HG02870 (cell line): ENCODE results near the gene PLCB4.

Experiments
- ATAC-seq: cut with Tn5 transposase; IDR thresholded peaks from one replicate; pipeline ENCODE4 v1.9.1; 2021; ENCODE audit warnings: mild to moderate bottlenecking, moderate library complexity; ENCODE audit not compliant: unreplicated experiment

PLCB4 gene

DNA sequence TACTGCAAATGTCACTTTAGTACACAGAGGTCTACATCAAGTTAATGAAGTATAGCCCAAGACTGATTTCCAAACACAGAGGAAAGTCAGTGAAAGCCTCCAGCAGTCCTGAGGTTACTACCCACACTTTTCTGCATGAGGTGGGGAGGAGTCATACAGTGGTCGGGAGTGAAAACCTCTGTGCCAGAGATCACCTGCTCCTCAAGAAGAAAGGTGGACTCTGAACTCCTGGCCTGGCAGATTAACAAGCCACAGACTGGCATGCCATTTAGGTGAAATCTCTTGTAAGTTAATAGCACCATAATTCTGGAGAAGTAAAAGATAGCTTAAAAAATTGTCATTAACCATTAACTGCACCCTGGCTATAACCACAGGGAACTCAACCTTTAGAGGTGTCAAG is 320.5 kb downstream of the PLCB4 start:
- no peak for ATAC-seq

DNA sequence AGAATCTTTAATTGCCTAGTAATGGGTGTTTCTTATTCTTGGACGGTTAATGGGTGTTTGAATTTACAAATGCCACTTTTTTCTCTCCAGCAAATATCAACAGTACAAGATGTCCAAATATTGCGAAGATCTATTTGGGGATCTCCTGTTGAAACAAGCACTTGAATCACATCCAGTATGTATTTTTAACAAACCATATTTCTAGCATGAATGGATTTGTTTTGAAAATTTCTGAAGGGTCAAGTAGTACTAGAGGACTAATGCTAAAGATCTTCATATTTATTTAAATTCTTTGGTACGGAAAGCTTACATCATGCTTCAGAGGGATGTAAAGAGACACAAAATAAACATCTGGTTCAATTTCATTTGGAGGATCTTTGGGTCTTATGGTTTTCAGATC is 321.6 kb downstream of the PLCB4 start:
- ATAC-seq, result no peak

DNA sequence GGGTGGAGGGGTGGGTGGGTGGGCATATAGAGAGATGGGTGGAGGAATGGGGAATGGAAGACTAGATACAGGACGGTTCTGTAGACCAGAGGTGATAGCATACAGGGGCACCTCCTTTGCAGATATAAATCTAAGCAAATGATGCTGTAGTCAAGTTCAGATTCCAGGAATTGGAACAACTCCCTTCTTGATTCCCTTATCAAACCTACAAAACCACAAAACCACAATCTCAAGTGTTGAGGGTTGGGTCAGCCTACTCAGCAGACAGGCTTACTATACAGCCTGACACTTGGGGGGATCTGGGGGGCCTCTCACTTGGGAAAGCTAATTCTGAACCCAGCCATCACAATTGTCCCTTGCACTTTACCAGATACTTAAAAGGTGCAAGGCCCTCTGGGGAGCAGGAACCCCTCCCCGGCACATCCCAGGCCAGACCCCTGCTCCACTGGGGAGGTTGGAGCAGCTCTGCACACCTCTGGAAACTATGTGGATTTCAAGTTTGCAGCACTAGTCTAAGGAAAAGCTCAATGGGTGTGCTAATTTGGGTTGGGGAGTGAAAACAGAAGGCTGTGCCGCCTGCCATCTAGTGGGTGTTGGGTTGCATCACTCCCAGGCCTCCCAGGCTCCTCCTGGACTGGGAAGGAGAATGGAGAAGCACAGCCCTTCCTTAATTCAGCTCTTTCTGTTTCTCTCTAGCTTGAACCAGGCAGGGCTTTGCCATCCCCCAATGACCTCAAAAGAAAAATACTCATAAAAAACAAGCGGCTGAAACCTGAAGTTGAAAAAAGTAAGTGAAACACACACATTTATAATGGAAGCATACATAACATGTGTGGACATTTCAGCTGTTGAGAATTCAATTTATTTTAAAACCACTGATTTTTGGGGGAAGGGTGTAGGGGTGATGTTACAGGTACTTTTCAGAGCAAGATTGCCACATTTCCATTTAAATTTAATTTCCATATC is 324.3 kb downstream of the PLCB4 start:
- peak; percentile 46 for ATAC-seq

DNA sequence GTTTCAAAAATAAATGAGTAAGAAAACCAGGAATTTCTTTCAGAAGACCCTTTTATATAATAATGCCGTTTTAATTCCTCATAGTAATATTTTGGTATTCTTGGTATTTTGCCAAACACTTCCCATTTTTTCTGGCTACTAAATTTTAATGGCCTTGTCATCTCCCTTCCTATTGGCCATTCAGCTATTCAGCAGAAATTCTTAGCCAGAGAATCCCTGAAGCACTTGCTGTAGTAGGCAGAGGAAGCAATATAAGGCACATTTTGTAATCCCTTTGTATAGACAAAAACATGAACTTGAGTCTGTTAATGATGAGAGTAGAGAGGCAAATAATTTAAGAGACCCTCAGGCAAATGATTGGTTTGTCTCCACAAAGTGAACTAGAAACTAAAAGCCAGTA is 327.1 kb downstream of the PLCB4 start:
- no peak for ATAC-seq

DNA sequence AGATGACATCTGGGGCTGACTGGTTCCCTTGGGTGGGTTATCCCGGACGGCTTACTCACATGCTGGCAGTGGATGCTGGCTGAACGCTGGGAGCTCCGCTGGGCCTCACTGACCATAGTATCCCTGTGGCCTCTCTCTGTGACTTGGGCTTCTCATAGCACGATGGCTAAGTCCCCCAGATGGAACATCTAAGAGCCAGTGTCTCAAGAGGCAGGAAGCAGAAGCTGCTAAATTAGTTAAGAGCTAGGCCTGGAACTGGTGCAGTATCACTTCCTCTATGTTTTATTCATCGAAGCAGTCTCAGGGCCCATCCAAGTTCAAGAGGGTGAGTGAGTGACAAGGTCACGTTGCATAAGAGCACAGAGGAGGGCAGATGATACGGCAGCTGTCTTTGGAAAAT is 329.0 kb downstream of the PLCB4 start:
- ATAC-seq, result peak; percentile 95

DNA sequence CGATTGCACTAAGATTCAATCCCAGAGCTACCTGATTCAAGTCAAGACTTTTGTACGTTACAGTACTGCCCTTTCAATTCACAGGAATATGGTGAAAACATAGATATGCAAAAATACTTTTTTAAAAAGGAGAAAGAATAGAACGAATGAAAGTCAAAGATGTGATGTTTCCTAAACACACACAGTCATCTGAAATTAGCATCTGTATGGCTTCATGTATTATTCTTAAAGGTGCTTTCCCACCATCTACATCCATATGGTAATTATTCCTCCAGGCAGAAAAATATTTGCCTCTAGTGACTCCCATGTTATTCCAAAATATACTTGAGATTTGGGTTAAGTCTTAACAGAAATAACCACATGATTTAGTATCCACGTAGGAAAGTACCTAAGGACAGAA is 330.0 kb downstream of the PLCB4 start:
- ATAC-seq, result no peak

DNA sequence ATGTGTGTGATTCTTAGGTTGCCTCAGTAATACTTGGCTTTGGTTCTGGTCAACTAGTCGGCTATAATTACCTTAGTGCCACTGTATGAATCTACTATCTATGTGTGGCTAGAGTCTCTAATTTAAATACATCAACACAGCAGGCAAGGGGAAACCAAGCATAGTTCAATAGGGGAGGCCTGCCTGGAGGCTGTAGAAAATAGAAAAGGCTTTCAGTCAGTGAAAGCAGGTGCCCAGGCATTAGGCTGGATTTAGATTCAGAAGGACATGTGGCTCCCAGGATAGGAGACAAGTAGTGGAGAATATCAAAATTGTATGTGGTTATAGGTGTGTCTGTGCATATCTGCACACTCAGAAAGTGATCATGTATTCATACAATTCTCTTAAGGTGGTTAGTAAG is 330.4 kb downstream of the PLCB4 start:
- no peak for ATAC-seq

DNA sequence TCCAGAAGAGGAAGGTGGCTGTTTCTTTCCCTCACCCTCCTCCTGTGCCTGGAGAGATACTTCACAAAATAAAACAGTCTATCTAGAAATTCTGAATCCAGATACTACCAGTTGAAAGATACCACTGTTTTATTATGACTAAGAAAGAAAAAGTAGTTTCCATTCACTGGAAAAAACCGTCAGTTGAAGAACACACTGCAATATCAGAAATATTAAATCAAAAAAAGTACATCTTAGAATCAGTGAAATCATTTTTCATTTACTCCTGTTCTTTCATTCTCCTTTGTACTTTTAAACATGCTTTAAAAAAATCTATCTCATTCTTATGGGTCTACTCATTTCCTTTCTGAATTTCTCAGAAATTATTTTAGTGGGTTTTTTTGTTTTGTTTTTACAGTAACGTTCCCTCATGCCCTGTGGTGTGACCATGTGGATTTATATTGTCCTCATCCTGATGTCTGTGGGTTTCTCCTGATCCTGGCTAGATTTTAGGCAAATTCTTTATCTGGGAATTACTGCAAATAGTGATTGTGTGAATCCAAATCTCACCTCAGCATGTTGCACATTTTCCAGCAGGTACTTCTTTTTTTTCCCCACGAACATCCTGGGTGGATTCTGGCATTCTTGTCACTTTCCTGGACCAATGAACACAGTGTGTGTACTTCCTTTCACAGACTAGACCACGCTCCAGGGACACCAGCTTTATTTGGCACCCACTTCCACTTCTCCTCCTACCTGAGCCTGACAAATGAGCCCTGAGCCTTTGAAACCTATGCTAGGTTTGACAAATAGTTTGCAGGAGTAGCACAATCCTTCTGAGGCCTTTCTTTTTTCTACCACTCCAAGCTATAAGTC is 331.5 kb downstream of the PLCB4 start:
- ATAC-seq, result no peak

DNA sequence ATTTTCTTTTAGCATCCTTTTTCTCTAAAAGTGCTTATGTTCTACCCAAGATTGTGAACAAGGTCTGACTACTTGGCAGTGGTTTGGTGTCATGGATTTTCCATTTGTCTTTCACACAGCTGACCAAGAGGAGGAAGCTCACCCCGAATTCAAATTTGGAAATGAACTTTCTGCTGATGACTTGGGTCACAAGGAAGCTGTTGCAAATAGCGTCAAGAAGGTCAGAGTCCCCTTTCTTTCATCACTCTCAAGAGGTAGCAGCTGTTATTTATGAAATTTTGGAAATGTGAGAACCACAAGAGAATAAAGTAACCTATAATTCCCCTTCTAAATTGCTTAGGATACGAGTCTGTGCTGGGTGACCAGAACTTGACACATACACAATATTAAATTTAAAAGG is 332.5 kb downstream of the PLCB4 start:
- ATAC-seq, result no peak

DNA sequence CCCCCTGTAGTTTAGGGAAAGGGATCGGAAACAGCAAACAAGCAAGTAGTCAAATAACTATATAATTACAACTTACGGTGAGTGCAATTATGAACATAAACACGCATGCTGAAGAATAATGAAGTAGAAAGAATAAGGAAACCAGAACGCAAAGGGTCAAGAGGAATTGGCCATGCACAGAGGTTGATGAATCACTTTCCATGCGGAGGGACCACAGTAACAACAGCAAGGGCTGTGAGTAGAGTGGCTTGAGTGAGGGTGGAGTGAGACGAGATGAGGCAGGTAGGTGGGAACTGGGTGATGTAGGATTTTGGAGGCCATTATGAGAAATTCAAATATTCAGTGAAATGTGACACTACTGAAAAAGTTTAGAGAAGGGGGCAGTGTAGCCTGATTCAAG is 333.3 kb downstream of the PLCB4 start:
- ATAC-seq, result no peak

DNA sequence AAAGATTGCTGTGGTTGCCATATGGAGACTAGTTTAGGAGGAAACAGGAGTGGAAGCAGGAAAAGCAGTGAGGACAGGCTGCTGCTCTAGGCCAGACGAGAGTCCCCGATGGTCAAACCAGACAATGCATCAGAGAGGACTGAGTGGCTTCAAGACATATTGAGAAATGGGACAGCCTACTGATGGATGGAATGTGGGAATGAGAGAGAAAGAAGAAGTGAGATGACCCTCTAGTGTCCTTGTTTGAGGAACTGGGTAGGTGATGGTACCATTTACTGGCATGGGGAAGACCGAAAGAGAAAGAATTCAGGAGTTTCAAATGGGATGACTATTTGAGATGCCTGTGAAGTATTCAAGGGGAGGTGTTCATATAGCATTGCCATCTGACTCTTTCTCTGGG is 333.7 kb downstream of the PLCB4 start:
- no peak for ATAC-seq

DNA sequence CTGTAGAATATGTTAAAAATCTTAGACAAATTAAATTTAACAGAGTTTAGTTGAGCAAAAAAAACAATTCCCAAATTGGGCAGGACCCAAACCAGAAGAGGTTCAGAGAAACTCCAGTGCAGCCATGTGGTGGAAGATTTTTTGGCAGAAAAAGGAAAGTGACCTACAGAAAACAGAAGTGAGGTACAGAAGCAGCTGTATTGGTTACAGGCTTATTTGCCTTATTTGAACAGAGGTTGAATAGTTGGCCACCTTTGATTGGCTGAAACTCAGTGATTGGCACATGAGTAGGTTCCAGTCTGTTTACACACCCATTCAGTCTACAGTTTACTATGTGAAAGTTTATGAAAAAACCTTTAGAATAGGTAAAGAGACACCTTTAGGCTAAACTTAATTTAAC is 334.6 kb downstream of the PLCB4 start:
- ATAC-seq, result peak; percentile 52

DNA sequence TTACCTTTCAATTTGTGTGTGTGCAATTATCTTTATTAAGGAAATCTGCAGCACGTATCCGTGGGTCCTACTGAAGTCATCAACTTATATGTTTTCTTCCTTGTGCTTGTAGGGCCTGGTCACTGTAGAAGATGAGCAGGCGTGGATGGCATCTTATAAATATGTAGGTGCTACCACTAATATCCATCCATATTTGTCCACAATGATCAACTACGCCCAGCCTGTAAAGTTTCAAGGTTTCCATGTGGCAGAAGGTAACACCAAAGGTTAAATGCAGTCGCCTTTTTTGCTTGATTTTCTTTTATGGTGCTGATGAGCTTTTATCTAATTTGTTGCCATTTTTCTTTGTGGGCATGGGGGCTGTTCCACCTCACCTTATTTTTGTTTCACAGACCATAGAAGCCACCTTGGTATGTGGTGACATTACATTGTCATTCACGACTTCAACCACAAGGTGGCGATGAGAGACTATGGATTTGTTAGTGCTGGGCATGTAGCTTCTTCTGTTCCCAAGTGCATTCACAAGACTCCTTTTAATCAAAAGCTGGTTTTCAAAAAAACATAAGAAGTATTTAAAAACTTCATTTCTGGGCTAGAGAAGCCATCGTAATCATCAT is 339.0 kb downstream of the PLCB4 start:
- peak; percentile 50 for ATAC-seq

DNA sequence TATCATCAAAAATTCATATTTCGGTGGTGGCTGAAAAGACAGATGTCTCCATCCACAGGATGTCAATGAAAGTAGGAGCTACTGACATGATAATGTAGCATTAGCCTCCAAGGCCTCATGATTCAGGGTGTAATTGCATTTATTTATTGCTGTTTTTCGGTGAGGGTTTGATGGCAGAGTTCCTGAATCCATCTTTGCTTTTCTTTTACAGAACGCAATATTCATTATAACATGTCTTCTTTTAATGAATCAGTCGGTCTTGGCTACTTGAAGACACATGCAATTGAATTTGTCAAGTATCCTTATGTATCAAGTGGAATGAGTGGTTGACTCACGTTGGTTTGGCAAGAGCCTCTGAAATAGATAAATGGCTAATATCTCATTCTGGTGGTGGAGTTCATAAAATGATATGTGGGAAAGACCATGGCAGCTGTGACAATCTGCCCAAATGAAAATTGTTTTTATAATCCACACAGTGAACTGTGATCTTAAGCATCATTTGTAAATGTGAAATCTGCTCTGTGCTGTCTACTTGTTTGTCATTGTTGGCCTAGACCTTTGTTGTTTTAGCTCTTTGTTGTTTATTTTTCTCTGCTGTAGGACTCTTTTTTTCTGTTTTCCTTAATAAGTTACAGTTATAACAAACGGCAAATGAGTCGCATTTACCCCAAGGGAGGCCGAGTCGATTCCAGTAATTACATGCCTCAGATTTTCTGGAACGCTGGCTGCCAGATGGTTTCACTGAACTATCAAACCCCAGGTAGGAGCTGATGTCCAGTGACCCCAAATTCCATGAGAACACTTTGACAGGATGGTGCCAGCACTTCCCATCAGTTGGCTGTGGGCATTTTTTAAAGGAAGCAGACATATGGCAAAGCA is 339.8 kb downstream of the PLCB4 start:
- no peak for ATAC-seq

DNA sequence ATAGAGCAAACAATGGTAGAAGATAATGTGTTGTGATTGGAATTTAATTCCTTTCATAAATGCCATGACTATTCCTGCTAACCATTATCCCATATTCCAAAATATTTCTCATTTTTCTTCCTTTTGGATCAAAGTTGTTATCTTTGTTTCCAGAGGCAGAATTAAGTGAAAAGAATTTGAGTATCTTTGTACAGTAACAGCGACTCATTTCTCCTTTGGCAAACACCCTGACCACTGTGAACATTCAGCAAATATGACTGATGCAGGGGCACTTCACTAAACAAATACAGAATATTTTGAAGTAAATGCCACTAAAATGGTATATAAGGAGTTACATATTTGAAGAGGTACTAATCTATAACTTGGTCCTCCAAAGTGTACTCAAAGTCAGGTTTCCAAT is 340.5 kb downstream of the PLCB4 start:
- ATAC-seq, result no peak

DNA sequence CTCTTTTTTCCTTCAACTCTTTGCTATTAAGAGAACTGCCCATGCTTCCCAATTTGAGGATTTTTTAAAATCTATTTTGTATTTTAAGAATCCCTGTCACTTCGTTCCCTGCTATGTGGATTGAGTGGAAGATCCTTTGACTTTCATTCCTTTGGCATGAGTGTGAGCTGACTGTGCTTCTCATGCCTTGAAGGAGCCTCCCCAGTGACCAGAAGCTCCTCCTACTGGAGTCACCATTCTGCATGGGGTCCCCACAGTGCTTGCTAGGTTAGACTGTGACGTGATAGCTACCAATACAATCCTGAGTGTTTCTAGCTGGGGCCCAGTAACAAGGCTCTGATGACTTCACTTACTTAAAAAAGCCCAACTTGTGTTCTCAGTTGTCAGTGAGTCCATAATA is 341.1 kb downstream of the PLCB4 start:
- no peak for ATAC-seq

DNA sequence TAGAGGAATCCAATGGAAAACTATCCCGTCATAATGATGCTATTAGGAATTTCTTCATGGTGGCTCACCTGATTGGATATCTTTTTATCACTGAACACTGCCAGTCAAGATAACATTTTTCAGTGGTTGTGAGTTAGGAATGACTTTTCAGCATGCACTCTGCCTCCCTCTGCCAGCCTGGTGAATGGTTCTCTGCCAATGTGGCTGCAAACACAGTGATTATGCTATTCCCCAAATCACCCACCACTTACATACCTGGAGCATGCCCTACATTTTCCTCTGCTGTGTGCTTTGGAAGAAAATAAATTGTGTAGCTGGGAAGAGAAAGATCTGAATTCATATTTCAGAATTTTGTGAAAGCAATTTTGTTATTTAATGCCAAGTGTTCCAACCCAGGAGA is 342.9 kb downstream of the PLCB4 start:
- no peak for ATAC-seq

DNA sequence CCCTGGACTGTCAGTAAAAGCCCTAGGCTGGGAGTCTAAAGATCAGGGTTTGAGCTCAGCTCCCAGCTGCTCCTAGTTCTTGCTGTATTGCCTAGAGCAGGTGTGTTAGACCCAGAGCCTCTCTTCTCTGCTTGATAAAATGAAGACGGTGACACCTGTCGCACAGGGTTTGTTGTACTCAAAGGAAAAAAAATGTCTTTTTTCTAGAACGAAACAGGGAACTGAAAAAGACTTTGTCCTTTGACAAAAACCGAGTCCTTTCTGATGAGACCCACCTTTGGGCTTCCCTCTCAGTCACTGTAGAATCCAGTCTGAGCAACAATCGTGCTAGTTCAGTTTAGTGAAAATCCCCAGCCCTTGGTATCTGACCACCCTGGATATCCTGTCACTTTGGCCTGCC is 343.4 kb downstream of the PLCB4 start:
- peak; percentile 90 for ATAC-seq

DNA sequence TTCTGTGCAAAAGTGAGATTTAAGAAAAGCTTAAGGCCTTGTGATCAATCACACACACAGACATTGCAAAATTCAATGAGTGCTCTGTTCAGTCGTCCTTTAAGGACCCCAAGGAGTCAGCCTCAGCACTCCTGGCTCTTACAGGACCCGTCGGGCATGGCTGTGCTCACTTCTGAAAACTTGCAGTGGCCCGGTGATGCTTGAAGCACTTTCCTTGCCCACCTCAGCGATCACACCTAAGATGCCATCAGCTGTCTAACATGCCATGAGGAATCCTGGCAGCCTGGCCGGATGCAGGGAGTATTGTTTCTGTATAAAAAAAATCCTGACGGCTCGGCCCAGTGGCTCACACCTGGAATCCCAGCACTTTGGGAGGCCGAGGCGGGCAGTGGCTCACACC is 344.1 kb downstream of the PLCB4 start:
- no peak for ATAC-seq

DNA sequence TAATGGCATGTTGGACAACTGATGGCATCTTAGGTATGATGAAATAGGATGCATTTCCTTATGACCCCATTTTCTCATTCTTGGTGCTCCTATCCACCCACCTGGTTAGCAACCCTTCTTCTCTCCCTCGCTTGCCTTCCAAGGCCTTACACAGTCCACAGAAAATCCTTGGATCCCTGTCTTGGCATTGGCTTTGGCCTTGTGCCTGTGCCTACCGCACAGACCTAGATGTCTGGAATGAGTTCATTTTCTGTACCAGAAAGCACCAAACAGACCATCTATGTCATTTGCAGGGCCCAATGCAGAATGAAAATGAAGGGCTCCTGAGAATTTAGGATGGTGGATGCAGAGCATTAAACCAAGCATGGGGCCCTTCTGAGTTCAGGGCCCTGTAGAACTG is 346.5 kb downstream of the PLCB4 start:
- ATAC-seq, result no peak

DNA sequence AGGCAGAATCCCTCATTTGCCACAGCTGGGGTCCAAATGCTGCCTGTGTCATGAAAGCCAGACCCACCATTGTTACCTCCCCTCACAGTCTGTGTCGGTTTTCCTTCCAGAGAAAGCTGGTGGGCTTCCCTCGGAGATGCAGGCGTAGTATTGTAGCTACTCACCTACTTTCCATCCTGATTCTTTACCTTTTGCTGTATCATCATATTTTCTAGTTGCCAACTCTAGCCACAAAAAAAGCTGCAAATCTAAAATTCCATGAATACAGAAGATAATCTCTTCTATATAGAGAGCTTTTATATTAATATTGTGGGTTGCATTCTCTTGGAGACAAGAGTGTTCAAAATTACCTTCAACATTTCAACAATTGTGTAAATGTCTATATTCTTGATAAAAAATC is 347.5 kb downstream of the PLCB4 start:
- ATAC-seq, result no peak
